Hepatocyte (in vitro differentiated cells): ENCODE data around the gene CPEB4. TPM values are rescaled to one million over a fixed set of nuclear protein-coding genes. Genes with fewer than 3 reads are reported as not detected.

Source experiments
- DNase-seq: peaks from one replicate; pipeline ENCODE4 v3.0.0-alpha.2; 2016; ENCODE audit warnings: low spot score
- H2AFZ ChIP-seq: fragments of 200-600 bp; sonication (generic); 2 replicates; pipeline ENCODE4 v1.6.0; 2016; ENCODE audit warnings: antibody characterized with exemption, mild to moderate bottlenecking
- H3K27ac ChIP-seq: fragments of 200-600 bp; sonication (generic); 2 replicates; pipeline ENCODE4 v1.5.1; 2016; ENCODE audit warnings: mild to moderate bottlenecking
- H3K27me3 ChIP-seq: fragments of 200-600 bp; sonication (generic); 2 replicates; pipeline ENCODE4 v1.6.1; 2016
- H3K36me3 ChIP-seq: fragments of 200-600 bp; sonication (generic); replicated peaks from 2 replicates; pipeline ENCODE4 v1.5.1; 2016; ENCODE audit warnings: low read depth; ENCODE audit not compliant: insufficient read depth
- H3K4me1 ChIP-seq: fragments of 200-600 bp; sonication (generic); 2 replicates; pipeline ENCODE4 v1.5.1; 2016; ENCODE audit warnings: mild to moderate bottlenecking, moderate library complexity; ENCODE audit not compliant: insufficient read depth
- H3K4me2 ChIP-seq: fragments of 200-600 bp; sonication (generic); 2 replicates; pipeline ENCODE4 v1.6.0; 2016
- H3K4me3 ChIP-seq: fragments of 200-600 bp; sonication (generic); 2 replicates; pipeline ENCODE4 v1.5.1; 2016; ENCODE audit warnings: mild to moderate bottlenecking
- H3K79me2 ChIP-seq: fragments of 200-600 bp; sonication (generic); 2 replicates; pipeline ENCODE4 v1.6.0; 2017; ENCODE audit warnings: mild to moderate bottlenecking
- H3K9me2 ChIP-seq: fragments of 200-600 bp; sonication (generic); replicated peaks from 2 replicates; pipeline ENCODE4 v1.6.0; 2017; ENCODE audit warnings: mild to moderate bottlenecking; ENCODE audit not compliant: insufficient read depth
- H3K9me3 ChIP-seq: fragments of 200-600 bp; sonication (generic); 2 replicates; pipeline ENCODE4 v1.5.1; 2016; ENCODE audit warnings: low read depth, mild to moderate bottlenecking
- H4K20me1 ChIP-seq: fragments of 200-600 bp; sonication (generic); 2 replicates; pipeline ENCODE4 v1.6.0; 2016; ENCODE audit warnings: mild to moderate bottlenecking; ENCODE audit not compliant: insufficient read depth, poor library complexity, severe bottlenecking
- CTCF ChIP-seq: fragments of 200-600 bp; sonication (generic); IDR thresholded peaks from 2 replicates; pipeline ENCODE4 v1.5.1; 2016; ENCODE audit warnings: antibody characterized with exemption, mild to moderate bottlenecking; ENCODE audit not compliant: poor library complexity
- EZH2 ChIP-seq: fragments of 200-600 bp; sonication (generic); IDR thresholded peaks from 2 replicates; pipeline ENCODE4 v1.6.1; 2016; ENCODE audit warnings: antibody characterized with exemption, mild to moderate bottlenecking, borderline replicate concordance
- EZH2phosphoT487 ChIP-seq: fragments of 200-600 bp; sonication (generic); IDR thresholded peaks from one replicate; pipeline ENCODE4 v1.6.1; 2018; ENCODE audit warnings: antibody characterized with exemption, mild to moderate bottlenecking, low read depth, moderate library complexity; ENCODE audit not compliant: unreplicated experiment, severe bottlenecking
- WGBS: methylation state at CpG from one replicate; pipeline ENCODE4 v1.1.6; 2016; ENCODE audit warnings: low lambda C conversion rate; ENCODE audit errors: missing lambda C conversion rate; 5-methylcytosine and 5-hydroxymethylcytosine counted together
- polyA plus RNA-seq: library from polyadenylated mRNA; unstranded; fragments of >200 nt; fragmentation: Nextera tagmentation; extraction: Ambion mirVana; gene quantifications from 2 replicates; pipeline ENCODE4 v1.2.1, GENCODE V29; 2016
- total RNA-seq: library from RNA; depleted of rRNA; stranded (reverse); fragments of >200 nt; gene quantifications from 2 replicates; pipeline ENCODE4 v1.2.3, GENCODE V29; 2014

Gene CPEB4
- total and polyA plus RNA-seq, 2 experiments from 2014 or later = 13.3 to 49.2 TPM

- no peaks in the 10 kb centered on the region for H3K9me2 ChIP-seq
- H3K36me3 ChIP-seq = no peaks in the 10 kb centered on the region
- 99% methylated on average over 5 of the region's 5 CpGs for WGBS
- no peak for TF ChIP-seq EZH2phosphoT487
- H4K20me1 ChIP-seq = no peaks in the 10 kb centered on the region
- DNase-seq = no peak
- no peak overlapping the region for H3K27ac ChIP-seq
- H3K9me3 ChIP-seq = no peaks in the 10 kb centered on the region
- no peaks in the 10 kb centered on the region for H3K4me1 ChIP-seq
- H3K79me2 ChIP-seq = no peaks in the 10 kb centered on the region
- no peak overlapping the region for H3K4me3 ChIP-seq
- no peak overlapping the region for H3K4me2 ChIP-seq
- no peak overlapping the region for H2AFZ ChIP-seq
- H3K27me3 ChIP-seq = no peaks in the 10 kb centered on the region
Measured at GRCh38 chr5:174008922-174009321, 120.8 kb downstream of the CPEB4 start.

GRCh38 chr5:174010365-174010764, 122.2 kb downstream of the CPEB4 start:
- Histone ChIP-seq H4K20me1 (no peaks in the 10 kb centered on the region), H3K4me2 (no peak overlapping the region), H3K36me3 (no peaks in the 10 kb centered on the region), H3K9me2 (no peaks in the 10 kb centered on the region), H3K27me3 (no peaks in the 10 kb centered on the region), H2AFZ (no peak overlapping the region), H3K4me1 (no peaks in the 10 kb centered on the region), H3K4me3 (no peak overlapping the region), H3K27ac (no peak overlapping the region), H3K79me2 (no peaks in the 10 kb centered on the region), H3K9me3 (no peaks in the 10 kb centered on the region)
- no peak for TF ChIP-seq CTCF
- no peak for TF ChIP-seq EZH2phosphoT487
- TF ChIP-seq EZH2 = no peak
- DNase-seq = no peak
- 80% methylated on average over 1 of the region's 1 CpG for WGBS

GRCh38 chr5:174011441-174011840, 123.3 kb downstream of the CPEB4 start:
- Histone ChIP-seq H3K4me3 (no peak overlapping the region), H3K36me3 (no peaks in the 10 kb centered on the region), H3K4me2 (no peak overlapping the region), H3K9me3 (no peaks in the 10 kb centered on the region), H3K9me2 (no peaks in the 10 kb centered on the region), H3K27ac (no peak overlapping the region), H4K20me1 (no peaks in the 10 kb centered on the region), H3K27me3 (no peaks in the 10 kb centered on the region), H3K79me2 (no peaks in the 10 kb centered on the region), H3K4me1 (no peaks in the 10 kb centered on the region), H2AFZ (no peak overlapping the region)
- 77% methylated on average over 3 of the region's 3 CpGs for WGBS
- DNase-seq = no peak
- no peak for TF ChIP-seq CTCF
- no peak for TF ChIP-seq EZH2phosphoT487
- no peak for TF ChIP-seq EZH2

Other genes with a start within 250 kb of the CPEB4 start
- 0.07 TPM in 1 of 2 replicates, not detected in the other for gene C5orf47, start 100.8 kb downstream of the CPEB4 start, total RNA-seq
- gene C5orf47, start 100.8 kb downstream of the CPEB4 start, polyA plus RNA-seq = 0.28 TPM in 1 of 2 replicates, not detected in the other
- 0.20 and 0.33 TPM in 2 replicates for gene NSG2, start 157.4 kb downstream of the CPEB4 start, total RNA-seq
- gene NSG2, start 157.4 kb downstream of the CPEB4 start, polyA plus RNA-seq = not detected in 2 replicates